HepG2 (cell line): Measurements from ENCODE around the gene NCOA3.

ENCODE experiments used
- CTCF ChIP-seq: sonication (generic); formaldehyde crosslinking; IDR thresholded peaks from 2 replicates; pipeline ENCODE4 v1.5.0; 2020; ENCODE audit warnings: mild to moderate bottlenecking, missing genetic modification reagents, moderate library complexity
- EZH2 ChIP-seq: conservative IDR thresholded peaks from 2 replicates; pipeline ENCODE4 v1.6.1; 2012; ENCODE audit warnings: mild to moderate bottlenecking, low read depth, low read length, moderate library complexity
- GPBP1L1 ChIP-seq: sonication (generic); formaldehyde crosslinking; IDR thresholded peaks from 2 replicates; pipeline ENCODE4 v1.5.0; 2020; ENCODE audit warnings: mild to moderate bottlenecking, missing genetic modification reagents
- POLR2A ChIP-seq, 2 experiments: IDR thresholded peaks; 2 replicates each; pipeline ENCODE4 v1.6.1; 2011; ENCODE audit warnings: low read depth in 2 of 2, low read length in 2 of 2, mild to moderate bottlenecking in 1 of 2, moderate library complexity in 1 of 2; ENCODE audit not compliant: insufficient read depth in 1 of 2
- POLR2AphosphoS5 ChIP-seq: IDR thresholded peaks from 2 replicates; pipeline ENCODE4 v1.6.1; 2012; ENCODE audit warnings: low read depth, low read length
- SMC3 ChIP-seq: IDR thresholded peaks from 2 replicates; pipeline ENCODE4 v1.6.1; 2011; ENCODE audit warnings: low read length, improper control_type of control experiment
- TP53 ChIP-seq: sonication (generic); formaldehyde crosslinking; conservative IDR thresholded peaks from 2 replicates; pipeline ENCODE4 v1.4.0; 2020; ENCODE audit warnings: missing genetic modification reagents
- ZBTB33 ChIP-seq: sonication (generic); formaldehyde crosslinking; IDR thresholded peaks from 2 replicates; pipeline ENCODE4 v1.4.0; 2020; ENCODE audit warnings: missing genetic modification reagents
- ZNF12 ChIP-seq: sonication (generic); formaldehyde crosslinking; IDR thresholded peaks from 2 replicates; pipeline ENCODE4 v1.5.0; 2020; ENCODE audit warnings: missing genetic modification reagents

- TF ChIP-seq POLR2AphosphoS5, result no peak
- TF ChIP-seq TP53 (CRISPR knock-in tag), result no peak
- TF ChIP-seq EZH2, result no peak
- TF ChIP-seq ZBTB33, result no peak
- TF ChIP-seq SMC3, result no peak
- no peak for TF ChIP-seq POLR2A (IDR thresholded peaks at IDR 0.05; ENCODE audit: insufficient read depth in 1 of 2, low read depth in 2 of 2, low read length in 2 of 2)
- TF ChIP-seq GPBP1L1, result no peak
- no peak for TF ChIP-seq CTCF (CRISPR knock-in tag)
- no peak for TF ChIP-seq ZNF12 (CRISPR knock-in tag)
Measured at GRCh38 chr20:47672886-47673670, 171.4 kb downstream of the NCOA3 start.
